ENCODE data around the gene MXRA7.
"Not testable (repeated sequence)": the region's sequence is repeated elsewhere in the genome, so short reads cannot be mapped to it uniquely, and the experiment has no call there.

MXRA7 gene

DNA sequence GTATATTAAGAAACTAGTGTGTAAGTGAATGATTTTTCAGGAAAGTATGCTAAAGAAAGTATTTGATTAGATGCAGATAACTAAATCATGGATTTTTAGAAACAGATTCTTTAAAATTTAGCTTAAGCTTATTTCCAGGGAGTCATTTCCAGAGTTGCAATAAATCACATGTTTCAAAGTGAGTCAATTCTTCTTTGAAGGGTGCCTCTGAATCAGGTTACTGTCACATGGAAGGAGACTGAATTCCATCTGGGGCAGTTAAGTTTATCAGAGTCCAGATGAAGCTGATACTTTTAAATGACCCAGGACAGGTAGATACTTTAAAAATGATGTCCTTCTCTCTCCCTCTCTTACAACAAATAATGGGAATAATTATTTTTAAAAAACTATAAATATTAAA is 32.2 kb upstream of the MXRA7 start:
- no peaks in the 10 kb centered on the region for H3K27me3 ChIP-seq (ENCODE audit: control insufficient read depth, insufficient read depth, low read length)
- peaks cover 4% of the 10 kb centered on the region for H3K36me3 ChIP-seq (ENCODE audit: control insufficient read depth, insufficient read depth, low read length)
- H3K9me3 ChIP-seq (ENCODE audit: control insufficient read depth, low read length), result no peaks in the 10 kb centered on the region
- no peaks in the 10 kb centered on the region for H3K4me1 ChIP-seq (ENCODE audit: control insufficient read depth, insufficient read depth, low read length)
- H3K9ac ChIP-seq (ENCODE audit: low read length), result no peak overlapping the region
- H3K4me3 ChIP-seq (ENCODE audit: low read length), result no peak overlapping the region

DNA sequence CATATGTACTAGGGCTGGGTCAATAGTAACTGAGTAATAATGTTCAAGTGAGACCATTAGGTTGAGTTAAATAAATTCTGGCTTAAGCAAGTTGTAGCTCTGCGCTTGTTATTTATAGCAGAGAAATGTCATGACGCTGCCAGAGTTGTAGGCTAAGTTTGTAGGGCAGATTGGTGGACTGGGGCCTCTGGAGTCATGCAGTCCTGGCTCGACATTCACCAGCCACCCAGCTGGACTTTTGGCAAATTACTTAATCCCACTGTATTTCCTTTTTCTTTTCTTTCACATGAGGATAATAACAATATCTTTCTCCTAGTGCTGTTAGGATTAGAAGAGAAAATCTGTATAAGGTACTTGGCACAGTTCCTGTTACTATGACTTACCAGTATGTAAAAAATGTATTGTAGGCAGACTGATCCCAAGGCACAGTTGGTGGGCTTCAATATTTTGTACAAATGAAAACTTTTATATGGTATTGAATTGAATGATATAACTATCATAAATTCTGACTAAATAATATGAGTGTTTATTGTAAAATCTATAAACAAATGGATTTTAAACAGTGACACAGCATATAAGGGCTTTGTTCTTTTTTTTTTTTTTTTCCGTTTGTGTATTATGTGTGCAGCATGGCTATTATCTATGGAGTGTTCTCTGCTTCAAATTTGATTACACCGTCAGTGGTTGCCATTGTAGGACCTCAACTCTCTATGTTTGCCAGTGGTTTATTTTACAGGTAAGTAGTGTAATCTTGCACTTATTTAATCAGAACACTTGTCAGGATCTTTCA is 29.8 kb upstream of the MXRA7 start:
- no peak overlapping the region for H3K4me3 ChIP-seq (ENCODE audit: low read length)

DNA sequence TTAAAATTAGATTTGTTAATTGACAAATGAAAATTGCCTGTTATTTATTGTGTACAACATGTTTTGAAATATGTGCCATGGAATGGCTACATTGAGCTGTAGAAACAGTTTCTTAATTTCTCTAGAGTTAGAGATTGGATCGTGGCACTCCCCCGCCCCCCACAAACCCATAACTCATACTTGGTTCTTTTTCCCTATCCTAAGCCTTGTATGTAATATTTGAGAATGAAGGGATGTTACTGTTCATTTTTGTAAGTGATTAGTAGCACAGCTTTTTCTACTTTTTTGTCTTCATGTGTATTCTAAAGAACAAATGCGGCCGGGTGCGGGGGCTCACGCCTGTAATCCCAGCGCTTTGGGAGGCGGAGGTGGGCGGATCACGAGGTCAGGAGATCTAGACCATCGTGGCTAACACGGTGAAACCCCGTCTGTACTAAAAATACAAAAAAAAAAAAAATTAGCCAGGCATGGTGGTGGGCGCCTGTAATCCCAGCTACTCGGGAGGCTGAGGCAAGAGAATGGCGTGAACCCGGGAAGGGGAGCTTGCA is 28.9 kb upstream of the MXRA7 start:
- not testable (repeated sequence) for H3K4me3 ChIP-seq (ENCODE audit: low read length); H3K27me3 ChIP-seq (ENCODE audit: control insufficient read depth, insufficient read depth, low read length); H3K4me1 ChIP-seq (ENCODE audit: control insufficient read depth, insufficient read depth, low read length); H3K9me3 ChIP-seq (ENCODE audit: control insufficient read depth, low read length); H3K9ac ChIP-seq (ENCODE audit: low read length); H3K36me3 ChIP-seq (ENCODE audit: control insufficient read depth, insufficient read depth, low read length)

More for the DNA sequence above, 29.8 kb upstream of the MXRA7 start:
- Histone ChIP-seq H3K36me3 (ENCODE audit: control insufficient read depth, insufficient read depth, low read length) (peaks cover 4% of the 10 kb centered on the region), H3K9ac (ENCODE audit: low read length) (no peak overlapping the region), H3K27me3 (ENCODE audit: control insufficient read depth, insufficient read depth, low read length) (no peaks in the 10 kb centered on the region), H3K9me3 (ENCODE audit: control insufficient read depth, low read length) (no peaks in the 10 kb centered on the region), H3K4me1 (ENCODE audit: control insufficient read depth, insufficient read depth, low read length) (no peaks in the 10 kb centered on the region)

DNA sequence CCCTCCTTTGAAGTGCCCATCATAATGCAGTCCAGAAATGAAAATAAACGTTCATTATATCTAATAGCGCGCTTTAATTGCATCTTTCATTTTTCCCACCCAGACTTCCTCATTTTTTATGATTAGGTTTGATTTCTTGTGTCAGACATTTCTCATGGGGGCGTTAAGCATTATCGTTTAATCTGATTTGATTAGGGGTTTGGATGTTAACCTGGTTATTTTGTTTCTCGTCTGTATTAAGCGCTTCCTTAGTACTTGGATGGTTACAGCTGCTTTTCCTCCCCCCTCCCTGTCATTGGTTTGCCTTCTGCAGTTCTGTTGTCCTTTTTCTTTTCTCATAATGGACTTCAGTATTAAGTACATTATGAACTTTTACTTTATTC is 27.7 kb upstream of the MXRA7 start:
- Histone ChIP-seq H3K27me3 (ENCODE audit: control insufficient read depth, insufficient read depth, low read length) (no peaks in the 10 kb centered on the region), H3K4me1 (ENCODE audit: control insufficient read depth, insufficient read depth, low read length) (peaks cover 12% of the 10 kb centered on the region), H3K9ac (ENCODE audit: low read length) (peak overlapping the region; percentile 78), H3K9me3 (ENCODE audit: control insufficient read depth, low read length) (no peaks in the 10 kb centered on the region), H3K36me3 (ENCODE audit: control insufficient read depth, insufficient read depth, low read length) (no peaks in the 10 kb centered on the region), H3K4me3 (ENCODE audit: low read length) (peak overlapping the region; percentile 66)

DNA sequence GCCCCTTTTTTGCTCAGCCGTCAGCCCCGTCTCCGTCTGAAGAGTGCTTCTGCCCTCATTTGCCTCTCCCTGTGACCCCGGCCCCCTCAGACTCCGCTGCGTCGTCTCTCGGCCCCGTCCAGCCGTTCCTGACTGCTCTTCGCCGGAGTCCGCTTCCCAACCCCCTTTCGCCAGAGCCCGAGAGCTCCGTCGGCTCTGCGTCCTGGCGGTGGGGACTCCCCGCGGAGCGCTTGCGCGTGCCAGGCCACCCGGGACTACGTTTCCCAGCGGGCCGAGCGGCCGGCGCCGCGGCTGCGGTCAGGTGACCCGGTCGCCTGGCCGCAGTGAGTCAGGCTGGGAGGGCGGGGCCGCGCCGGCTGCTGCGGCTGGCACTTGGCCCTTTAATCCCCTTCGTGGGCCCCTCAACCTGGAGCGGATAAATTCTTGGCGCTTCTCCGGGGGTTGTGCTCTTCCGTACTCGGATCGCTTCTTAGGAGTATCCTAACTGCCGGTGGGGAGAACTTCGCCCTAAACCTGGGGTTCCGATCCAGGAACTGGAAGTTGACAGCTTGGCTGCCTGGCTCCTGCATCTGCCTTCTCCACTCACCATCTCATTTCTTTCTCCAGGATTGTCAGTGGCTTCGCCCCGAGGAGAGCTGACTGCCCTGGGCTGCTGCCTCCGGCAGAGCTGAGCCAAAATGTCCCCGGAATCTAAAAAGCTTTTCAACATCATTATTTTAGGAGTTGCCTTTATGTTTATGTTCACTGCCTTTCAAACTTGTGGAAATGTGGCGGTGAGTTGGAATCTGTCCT is 27.1 kb upstream of the MXRA7 start, which contains the start of gene MFSD11:
MFSD11 (plus strand) TSS at position 444 of the 792 bp plus-strand sequence; CDS start at position 678, 234 bp downstream.
- no peaks in the 10 kb centered on the region for H3K36me3 ChIP-seq (ENCODE audit: control insufficient read depth, insufficient read depth, low read length)

DNA sequence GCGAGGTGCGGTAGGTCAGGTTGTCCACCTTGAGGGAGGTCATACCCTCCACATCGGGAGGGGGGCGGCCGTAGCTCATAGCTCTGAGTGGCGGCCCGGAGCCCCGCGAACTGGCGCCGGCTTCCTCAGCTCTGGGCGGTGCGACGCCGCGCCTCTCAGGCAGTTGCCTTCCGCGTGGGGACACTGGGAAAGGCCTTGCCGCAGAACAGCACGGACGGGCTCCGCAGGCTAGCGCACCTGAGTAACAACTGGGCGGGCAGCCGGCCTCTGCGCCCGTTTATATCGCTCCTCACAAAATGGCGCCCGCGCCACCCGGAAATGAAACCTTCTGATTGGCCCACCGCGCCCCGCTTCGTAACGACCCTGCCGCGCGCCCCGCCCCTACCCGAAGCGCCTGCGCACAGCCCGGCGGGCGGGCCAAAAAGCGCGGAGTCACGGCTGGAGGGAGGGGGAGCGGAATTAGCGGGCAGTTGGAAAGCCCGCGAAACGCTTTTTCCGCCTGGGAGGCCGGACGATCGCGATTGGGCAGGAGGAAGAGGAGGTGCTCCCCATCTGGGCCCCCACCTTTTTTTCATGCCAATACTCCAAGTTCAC is 26.4 kb upstream of the MXRA7 start, which contains the start of gene SRSF2:
SRSF2 (minus strand) TSS at position 250 of the 594 bp plus-strand sequence; CDS start at position 79, 171 bp downstream.
- no peaks in the 10 kb centered on the region for H3K36me3 ChIP-seq (ENCODE audit: control insufficient read depth, insufficient read depth, low read length)
- H3K27me3 ChIP-seq (ENCODE audit: control insufficient read depth, insufficient read depth, low read length), result no peaks in the 10 kb centered on the region
- peaks cover 12% of the 10 kb centered on the region for H3K4me1 ChIP-seq (ENCODE audit: control insufficient read depth, insufficient read depth, low read length)
- peak within 1 kb of the TSS; percentile 88 for H3K9ac ChIP-seq (ENCODE audit: low read length)
- peak within 1 kb of the TSS; percentile 76 for H3K4me3 ChIP-seq (ENCODE audit: low read length)
- no peaks in the 10 kb centered on the region for H3K9me3 ChIP-seq (ENCODE audit: control insufficient read depth, low read length)

More for the DNA sequence above, 27.1 kb upstream of the MXRA7 start, which contains the start of gene MFSD11:
- Histone ChIP-seq H3K9me3 (ENCODE audit: control insufficient read depth, low read length) (no peaks in the 10 kb centered on the region), H3K9ac (ENCODE audit: low read length) (peak within 1 kb of the TSS; percentile 88), H3K4me1 (ENCODE audit: control insufficient read depth, insufficient read depth, low read length) (peaks cover 12% of the 10 kb centered on the region), H3K4me3 (ENCODE audit: low read length) (peak within 1 kb of the TSS; percentile 71), H3K27me3 (ENCODE audit: control insufficient read depth, insufficient read depth, low read length) (no peaks in the 10 kb centered on the region)

DNA sequence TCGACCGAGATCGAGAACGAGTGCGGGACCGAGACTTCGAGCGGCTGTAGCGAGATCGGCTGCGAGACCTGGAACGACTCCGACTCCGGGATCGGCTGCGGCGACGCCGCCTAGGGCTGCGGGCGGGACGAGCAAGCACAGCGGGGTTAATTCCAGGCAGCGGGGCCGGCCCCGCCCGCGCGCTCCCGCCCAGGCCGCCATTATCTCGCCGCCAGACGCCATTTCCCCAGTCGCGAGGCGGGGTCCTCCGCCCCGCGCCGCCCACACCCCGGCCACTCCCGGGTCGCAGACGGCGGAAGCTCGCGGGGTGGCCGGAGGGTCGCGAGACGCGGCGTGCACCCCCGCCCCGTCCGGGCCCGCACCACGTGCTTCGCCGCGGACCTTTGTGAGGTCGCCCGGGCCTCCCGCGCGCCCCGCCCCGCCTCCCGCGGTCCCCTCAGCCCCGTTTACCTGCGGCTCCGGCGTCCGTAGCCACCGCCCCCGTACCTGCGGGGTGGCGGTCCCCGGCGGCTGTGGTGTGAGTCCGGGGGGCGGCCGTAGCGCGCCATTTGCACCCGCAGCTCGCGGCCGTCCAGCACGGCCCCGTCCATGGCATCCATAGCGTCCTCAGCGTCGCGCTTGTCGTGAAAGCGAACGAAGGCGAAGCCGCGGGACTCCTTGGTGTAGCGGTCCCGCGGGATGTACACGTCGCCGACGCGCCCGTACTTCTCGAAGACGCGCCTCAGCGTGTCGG is 25.8 kb upstream of the MXRA7 start:
- Histone ChIP-seq H3K9me3 (ENCODE audit: control insufficient read depth, low read length) (no peaks in the 10 kb centered on the region), H3K27me3 (ENCODE audit: control insufficient read depth, insufficient read depth, low read length) (no peaks in the 10 kb centered on the region), H3K9ac (ENCODE audit: low read length) (peak overlapping the region; percentile 88), H3K4me3 (ENCODE audit: low read length) (peak overlapping the region; percentile 76), H3K36me3 (ENCODE audit: control insufficient read depth, insufficient read depth, low read length) (no peaks in the 10 kb centered on the region), H3K4me1 (ENCODE audit: control insufficient read depth, insufficient read depth, low read length) (peaks cover 12% of the 10 kb centered on the region)

DNA sequence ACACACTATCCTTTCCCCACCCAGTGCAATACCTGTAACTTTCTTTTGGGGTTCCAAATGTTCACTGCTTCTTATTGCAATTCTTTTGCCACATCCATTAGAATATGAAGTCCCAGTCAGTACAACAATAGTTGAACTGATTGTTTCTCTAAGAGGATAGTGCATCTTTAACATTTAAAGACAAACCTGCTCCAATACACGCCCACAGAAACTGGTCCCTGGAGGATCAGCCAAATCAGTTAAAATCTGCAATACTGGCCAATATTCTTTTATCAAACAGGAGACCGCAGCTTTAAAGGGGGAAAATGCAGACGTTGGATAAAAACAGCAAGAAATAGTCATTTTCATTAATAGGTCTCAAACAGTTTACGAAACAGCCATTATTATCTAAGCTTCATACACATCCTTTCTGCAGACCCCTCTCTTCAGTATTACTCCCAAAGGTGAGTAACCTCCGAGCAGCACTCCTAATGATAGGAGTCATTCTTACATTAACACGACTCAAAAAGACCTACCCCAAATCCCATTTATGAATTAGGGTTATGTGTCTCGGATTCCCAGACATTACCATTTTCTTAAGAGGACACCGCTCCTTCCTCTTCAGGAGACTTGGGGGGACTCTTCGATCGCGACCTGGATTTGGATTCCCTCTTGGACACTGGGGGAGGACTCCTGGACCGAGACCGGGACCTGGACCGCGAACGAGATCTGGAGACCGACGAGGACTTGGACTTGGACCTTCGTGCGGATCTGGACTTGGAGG is 25.0 kb upstream of the MXRA7 start:
- Histone ChIP-seq H3K9me3 (ENCODE audit: control insufficient read depth, low read length) (no peaks in the 10 kb centered on the region), H3K27me3 (ENCODE audit: control insufficient read depth, insufficient read depth, low read length) (no peaks in the 10 kb centered on the region), H3K36me3 (ENCODE audit: control insufficient read depth, insufficient read depth, low read length) (no peaks in the 10 kb centered on the region), H3K9ac (ENCODE audit: low read length) (peak overlapping the region; percentile 88), H3K4me1 (ENCODE audit: control insufficient read depth, insufficient read depth, low read length) (peaks cover 12% of the 10 kb centered on the region), H3K4me3 (ENCODE audit: low read length) (peak overlapping the region; percentile 76)

DNA sequence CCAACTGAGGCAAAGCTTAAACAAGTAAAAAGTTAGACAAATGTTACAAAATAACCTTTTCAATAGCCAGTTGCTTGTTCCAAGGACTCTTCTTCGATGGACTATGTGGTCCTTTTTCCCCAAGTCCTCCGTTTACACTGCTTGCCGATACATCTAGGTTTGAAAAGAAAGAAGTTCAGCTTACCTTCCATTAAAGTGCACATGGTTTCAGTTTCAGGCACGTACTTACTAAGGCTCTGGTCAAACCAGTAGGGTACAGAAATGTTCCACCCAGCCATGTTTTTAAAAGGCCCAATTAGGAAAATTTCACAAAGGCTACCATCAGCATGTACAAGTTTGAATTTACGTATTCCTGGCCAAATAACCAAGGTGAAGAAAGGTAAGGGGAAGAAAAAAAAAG is 24.2 kb upstream of the MXRA7 start:
- Histone ChIP-seq H3K9me3 (ENCODE audit: control insufficient read depth, low read length) (no peaks in the 10 kb centered on the region), H3K4me3 (ENCODE audit: low read length) (peak overlapping the region; percentile 76), H3K36me3 (ENCODE audit: control insufficient read depth, insufficient read depth, low read length) (no peaks in the 10 kb centered on the region), H3K9ac (ENCODE audit: low read length) (peak overlapping the region; percentile 50), H3K4me1 (ENCODE audit: control insufficient read depth, insufficient read depth, low read length) (peaks cover 12% of the 10 kb centered on the region), H3K27me3 (ENCODE audit: control insufficient read depth, insufficient read depth, low read length) (no peaks in the 10 kb centered on the region)

DNA sequence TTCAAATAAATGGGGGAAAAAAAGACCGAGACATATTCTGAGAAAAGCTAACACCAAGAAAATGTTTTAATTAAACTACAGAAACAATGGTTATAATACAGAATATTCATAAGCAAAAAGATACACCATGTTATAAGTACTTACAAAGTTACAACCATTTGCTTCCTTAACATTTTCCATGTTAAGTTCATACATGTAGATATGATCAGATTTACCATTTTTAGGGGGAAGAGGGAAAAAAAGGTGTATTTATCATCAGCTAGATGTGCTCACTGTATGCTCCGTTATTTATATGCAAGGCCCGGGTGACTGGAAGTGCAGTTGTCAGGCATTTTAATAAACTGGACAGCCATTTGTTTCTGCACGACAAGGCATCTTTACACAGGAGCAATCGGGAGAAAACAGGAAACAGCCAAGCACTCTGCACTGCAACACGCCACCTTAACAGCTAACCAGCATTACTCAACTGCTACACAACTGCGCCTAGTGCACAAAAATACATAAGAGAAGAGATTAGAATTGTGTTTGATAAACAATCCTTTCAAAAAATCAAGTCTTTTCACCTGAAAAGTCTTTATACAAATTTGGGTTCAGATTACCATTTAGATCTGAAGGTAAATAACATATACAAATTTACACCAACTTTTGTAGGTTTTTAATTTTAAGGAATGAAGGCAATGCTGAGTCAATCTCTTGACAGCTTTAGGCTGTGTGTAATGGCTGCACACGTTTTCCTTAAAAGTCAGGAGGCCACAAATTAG is 23.5 kb upstream of the MXRA7 start:
- no peaks in the 10 kb centered on the region for H3K27me3 ChIP-seq (ENCODE audit: control insufficient read depth, insufficient read depth, low read length)
- H3K9me3 ChIP-seq (ENCODE audit: control insufficient read depth, low read length), result no peaks in the 10 kb centered on the region
- H3K36me3 ChIP-seq (ENCODE audit: control insufficient read depth, insufficient read depth, low read length), result no peaks in the 10 kb centered on the region
- H3K4me1 ChIP-seq (ENCODE audit: control insufficient read depth, insufficient read depth, low read length), result peaks cover 12% of the 10 kb centered on the region
- H3K4me3 ChIP-seq (ENCODE audit: low read length), result no peak overlapping the region
- H3K9ac ChIP-seq (ENCODE audit: low read length), result peak overlapping the region; percentile 50

Measured in mucosa of stomach (tissue), 1 donor.